Prostate gland (tissue), 2 donors: ENCODE measurements around the gene GRIK5. TPM values are rescaled to one million over a fixed set of nuclear protein-coding genes. Genes with fewer than 3 reads are reported as not detected.

Experiments
- DNase-seq: peaks from one replicate; pipeline ENCODE4 v3.0.0-alpha.2; 2019; ENCODE audit warnings: low spot score
- H3K27ac ChIP-seq, 2 donors: fragments of 200-600 bp; sonication (generic); 2 replicates each; pipeline ENCODE4 v1.5.1; 2017 to 2019
- H3K27me3 ChIP-seq: fragments of 200-600 bp; sonication (generic); replicated peaks from 2 replicates; pipeline ENCODE4 v1.5.1; 2019; ENCODE audit not compliant: insufficient read depth
- H3K36me3 ChIP-seq, 2 donors: fragments of 200-600 bp; sonication (generic); 1 replicate in 1 of 2; 2 replicates in 1 of 2; pipeline versions ENCODE4 v1.5.1 to v1.8.1; 2017 to 2019
- H3K4me1 ChIP-seq: fragments of 200-600 bp; sonication (generic); replicated peaks from 2 replicates; pipeline ENCODE4 v1.5.1; 2019
- H3K4me3 ChIP-seq, 2 donors: fragments of 200-600 bp; sonication (generic); 2 replicates each; pipeline ENCODE4 v1.5.1; 2017 to 2019
- H3K9me3 ChIP-seq: fragments of 200-600 bp; sonication (generic); 2 replicates; pipeline ENCODE4 v1.5.1; 2017
- POLR2A ChIP-seq: fragments of 450-650 bp; IDR thresholded peaks from one replicate; pipeline ENCODE4 v1.6.1; 2016; ENCODE audit warnings: antibody characterized with exemption, mild to moderate bottlenecking
- POLR2AphosphoS5 ChIP-seq: sonication (generic); formaldehyde crosslinking; IDR thresholded peaks from one replicate; pipeline ENCODE4 v1.6.1; 2017; ENCODE audit warnings: antibody characterized with exemption
- WGBS: methylation state at CpG from one replicate; pipeline ENCODE4 v1.1.5; 2018; 5-methylcytosine and 5-hydroxymethylcytosine counted together
- intact Hi-C: fragments of 100-400 bp; cut with DNase I; formaldehyde crosslinking; loops from one replicate; pipeline ENCODE4 v1.14.2; 2022
- total RNA-seq, 2 donors: library from RNA; depleted of rRNA; stranded (reverse); fragments of >200 nt; gene quantifications; one replicate each; pipeline ENCODE4 v1.1.0, GENCODE V29; 2016
- TF ChIP-seq, protein P1 (sequence below), 4 experiments: fragments of 200-600 bp in 2 of 4; fragments of 450-650 bp in 2 of 4; sonication (generic) in 2 of 4; IDR thresholded peaks; 1 replicate in 3 of 4; 2 replicates in 1 of 4; pipeline ENCODE4 v1.5.1; 2016 to 2019; ENCODE audit warnings: antibody characterized with exemption in 4 of 4, mild to moderate bottlenecking in 2 of 4, moderate library complexity in 2 of 4

The GRIK5 gene
- total RNA-seq, 2 donors from 2014 or later, result 1.3 to 25.2 TPM

DNA sequence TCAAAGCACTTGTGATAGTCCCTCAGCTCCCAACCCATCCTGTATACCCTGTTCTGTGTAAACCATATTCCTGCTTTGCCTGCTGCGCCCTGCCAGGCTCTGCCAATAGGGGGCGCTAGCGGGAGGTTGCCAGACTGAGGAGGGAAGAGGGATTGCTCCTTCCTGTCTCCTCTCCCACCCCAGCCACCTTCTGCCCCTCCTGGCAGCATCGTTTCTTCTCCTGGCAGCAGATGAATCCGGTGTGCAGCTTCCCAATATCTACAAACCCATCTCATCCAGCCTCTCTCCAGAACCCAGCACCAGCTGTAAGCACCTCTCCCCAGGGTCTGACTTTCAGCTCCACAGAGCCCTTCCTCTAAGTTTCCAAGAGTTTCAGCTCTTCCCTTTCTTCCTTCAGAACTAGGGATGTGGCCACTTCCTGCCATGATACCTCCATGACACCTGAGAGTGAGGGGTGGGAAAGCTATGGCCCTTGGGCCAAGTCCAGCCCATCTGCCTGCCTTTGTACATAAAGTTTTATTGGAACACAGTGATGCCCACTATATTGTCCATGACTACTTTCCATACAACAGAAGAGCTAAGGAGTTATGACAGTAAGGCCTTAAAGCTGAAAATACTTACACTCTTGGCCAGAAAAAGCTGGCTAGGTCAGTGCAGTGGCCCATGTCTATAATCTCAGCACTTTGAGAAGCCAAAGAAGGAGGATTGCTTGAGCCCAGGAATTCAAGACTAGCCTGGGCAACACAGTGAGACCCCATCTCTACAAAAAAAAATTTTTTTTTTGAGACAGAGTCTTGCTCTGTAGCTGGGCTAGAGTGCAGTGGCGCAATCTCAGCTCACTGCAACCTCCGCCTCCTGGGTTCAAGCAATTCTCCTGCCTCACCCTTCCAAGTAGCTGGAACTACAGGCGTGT, 41.4 kb downstream of the GRIK5 start:
- WGBS, result 57% methylated on average over 8 of the region's 8 CpGs
- no peaks in the 10 kb centered on the region for H3K9me3 ChIP-seq
- intact Hi-C loops, result no loop called here

DNA sequence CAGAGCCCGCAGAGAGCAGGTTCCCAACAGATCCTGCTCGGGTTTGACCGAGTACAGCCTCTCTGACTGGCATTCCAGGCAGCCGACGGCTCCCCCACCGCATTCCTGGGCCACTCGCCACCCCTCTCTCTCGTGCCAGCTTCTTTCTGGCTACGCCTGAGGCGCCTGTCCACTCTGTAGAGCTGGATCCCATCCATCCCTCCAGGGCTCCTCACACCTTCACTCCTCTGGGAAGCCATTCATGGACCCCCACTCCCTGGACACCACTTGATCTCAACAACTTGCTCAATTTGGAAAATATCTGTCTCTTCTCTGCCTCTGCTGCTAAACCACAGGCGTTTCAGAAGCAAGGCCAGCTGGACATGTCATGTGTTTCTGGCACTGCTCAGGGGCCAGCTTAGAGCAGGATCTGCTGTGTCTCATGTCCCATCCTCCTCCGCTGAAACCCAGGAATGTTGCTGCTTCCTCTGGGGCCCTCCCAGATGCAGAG, 45.3 kb downstream of the GRIK5 start:
- H3K4me3 ChIP-seq, result no peak overlapping the region
- no peak for DNase-seq
- no peak overlapping the region for H3K27ac ChIP-seq
- H3K4me1 ChIP-seq, result no peaks in the 10 kb centered on the region
- 25% methylated on average over 12 of the region's 12 CpGs for WGBS
- intact Hi-C loops, result no loop called here
- no peaks in the 10 kb centered on the region for H3K36me3 ChIP-seq
- no peaks in the 10 kb centered on the region for H3K27me3 ChIP-seq
- no peaks in the 10 kb centered on the region for H3K9me3 ChIP-seq
- TF ChIP-seq, protein P1, sequence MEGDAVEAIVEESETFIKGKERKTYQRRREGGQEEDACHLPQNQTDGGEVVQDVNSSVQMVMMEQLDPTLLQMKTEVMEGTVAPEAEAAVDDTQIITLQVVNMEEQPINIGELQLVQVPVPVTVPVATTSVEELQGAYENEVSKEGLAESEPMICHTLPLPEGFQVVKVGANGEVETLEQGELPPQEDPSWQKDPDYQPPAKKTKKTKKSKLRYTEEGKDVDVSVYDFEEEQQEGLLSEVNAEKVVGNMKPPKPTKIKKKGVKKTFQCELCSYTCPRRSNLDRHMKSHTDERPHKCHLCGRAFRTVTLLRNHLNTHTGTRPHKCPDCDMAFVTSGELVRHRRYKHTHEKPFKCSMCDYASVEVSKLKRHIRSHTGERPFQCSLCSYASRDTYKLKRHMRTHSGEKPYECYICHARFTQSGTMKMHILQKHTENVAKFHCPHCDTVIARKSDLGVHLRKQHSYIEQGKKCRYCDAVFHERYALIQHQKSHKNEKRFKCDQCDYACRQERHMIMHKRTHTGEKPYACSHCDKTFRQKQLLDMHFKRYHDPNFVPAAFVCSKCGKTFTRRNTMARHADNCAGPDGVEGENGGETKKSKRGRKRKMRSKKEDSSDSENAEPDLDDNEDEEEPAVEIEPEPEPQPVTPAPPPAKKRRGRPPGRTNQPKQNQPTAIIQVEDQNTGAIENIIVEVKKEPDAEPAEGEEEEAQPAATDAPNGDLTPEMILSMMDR (IDR thresholded peaks at IDR 0.05), result no peak
- TF ChIP-seq POLR2AphosphoS5 (no peak), POLR2A (no peak)

More for the DNA sequence above, 41.4 kb downstream of the GRIK5 start:
- Histone ChIP-seq H3K4me1 (no peaks in the 10 kb centered on the region), H3K27me3 (no peaks in the 10 kb centered on the region), H3K36me3 (no peaks in the 10 kb centered on the region), H3K27ac (no peak overlapping the region), H3K4me3 (no peak overlapping the region)
- no peak for DNase-seq
- TF ChIP-seq, protein P1 (IDR thresholded peaks at IDR 0.05), result no peak
- TF ChIP-seq POLR2AphosphoS5, result no peak
- TF ChIP-seq POLR2A, result no peak

DNA sequence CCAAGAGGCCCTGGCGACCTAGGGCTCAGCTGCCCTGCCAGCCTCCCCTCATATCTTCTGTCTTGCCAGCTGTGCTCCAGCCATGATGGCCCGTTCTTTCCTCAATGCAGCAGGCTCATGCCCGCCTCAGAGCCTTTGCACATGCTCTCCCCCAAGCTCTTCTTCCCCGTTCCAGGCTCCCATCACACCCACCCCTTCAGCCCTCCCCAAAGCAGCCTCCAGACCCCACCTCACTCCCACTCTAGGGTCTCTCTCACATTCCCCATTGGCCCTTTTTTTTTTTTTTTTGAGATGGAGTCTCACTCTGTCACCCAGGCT, 46.1 kb downstream of the GRIK5 start:
- Histone ChIP-seq H3K27me3 (no peaks in the 10 kb centered on the region), H3K36me3 (no peaks in the 10 kb centered on the region), H3K4me1 (no peaks in the 10 kb centered on the region), H3K27ac (no peak overlapping the region), H3K9me3 (no peaks in the 10 kb centered on the region), H3K4me3 (no peak overlapping the region)
- no peak for DNase-seq
- WGBS, result 87% methylated on average over 4 of the region's 4 CpGs
- intact Hi-C loops, result no loop called here
- TF ChIP-seq, protein P1 (IDR thresholded peaks at IDR 0.05), result no peak
- TF ChIP-seq POLR2A (no peak), POLR2AphosphoS5 (no peak)

DNA sequence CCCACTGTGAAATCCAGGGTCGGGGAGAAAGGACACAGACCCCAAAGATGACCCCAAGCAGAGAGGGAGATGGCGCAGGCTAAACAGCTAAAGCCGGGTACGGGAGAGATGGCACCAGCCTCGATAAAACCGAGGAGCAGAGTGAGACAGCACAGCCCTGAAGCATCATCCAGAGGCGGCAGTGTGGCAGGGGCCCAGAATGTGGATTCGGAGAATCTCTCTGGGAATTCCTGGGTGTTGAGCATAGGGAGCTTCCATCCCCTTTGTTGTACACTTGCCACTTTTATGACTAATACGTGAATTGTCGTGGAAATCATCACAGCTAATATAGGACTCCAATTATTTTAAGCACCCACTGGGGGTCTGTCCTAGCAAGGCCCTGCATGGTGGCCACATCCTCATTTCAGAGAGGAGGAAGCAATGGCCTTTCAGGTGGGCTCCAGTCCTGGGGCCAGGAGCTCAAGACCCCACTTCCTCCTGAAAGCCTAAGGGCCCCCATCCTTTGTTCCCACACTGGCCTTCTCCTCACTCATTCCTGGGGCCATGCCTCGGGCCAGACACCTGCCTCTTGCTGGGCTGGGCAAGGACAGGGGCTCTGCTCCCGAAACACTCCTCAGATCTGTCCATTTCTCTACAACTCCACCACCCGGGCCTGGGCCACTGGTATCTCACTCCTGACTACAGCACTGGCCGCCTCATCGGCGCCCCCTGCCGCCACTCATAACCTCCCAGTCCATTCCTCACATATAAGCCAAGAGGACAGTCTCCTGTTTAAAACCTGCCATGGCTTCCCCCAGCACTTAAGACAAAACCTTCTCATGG, 46.7 kb downstream of the GRIK5 start:
- H3K27me3 ChIP-seq, result no peaks in the 10 kb centered on the region
- no peaks in the 10 kb centered on the region for H3K36me3 ChIP-seq
- TF ChIP-seq, protein P1 (IDR thresholded peaks at IDR 0.05), result no peak
- TF ChIP-seq POLR2AphosphoS5, result no peak
- H3K4me3 ChIP-seq, result no peak overlapping the region
- no peak for DNase-seq
- H3K4me1 ChIP-seq, result no peaks in the 10 kb centered on the region
- intact Hi-C loops, result no loop called here
- WGBS, result 72% methylated on average over 17 of the region's 17 CpGs
- H3K27ac ChIP-seq, result no peak overlapping the region
- no peaks in the 10 kb centered on the region for H3K9me3 ChIP-seq
